ENCODE data around the gene TGM1. TPM values are rescaled to one million over a fixed set of nuclear protein-coding genes. Genes with fewer than 3 reads are reported as not detected.

Gene TGM1
- total RNA-seq, 1 donor from 2014 or later: 0.48 TPM

DNA sequence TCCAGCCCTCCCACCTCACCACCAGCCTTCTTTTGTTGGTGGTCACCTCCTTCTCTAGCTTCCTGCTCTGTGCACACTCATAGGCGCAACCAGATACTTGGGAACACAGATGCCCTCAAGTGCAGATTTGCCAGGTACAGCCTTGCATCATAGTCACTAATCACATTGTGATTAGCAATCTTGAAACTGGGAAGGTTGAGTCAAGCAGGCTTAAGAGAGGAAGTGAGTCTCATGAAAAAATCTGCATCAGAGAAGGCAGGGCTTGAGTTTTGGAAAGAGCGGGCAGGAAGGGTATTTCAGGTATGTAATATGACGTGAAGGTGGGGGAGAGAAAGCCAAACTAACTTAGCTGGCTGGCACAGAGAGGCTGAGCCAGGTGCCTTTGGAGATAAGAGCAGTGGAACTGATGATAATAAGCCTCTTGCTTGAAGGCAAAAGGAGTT, 11.1 kb upstream of the TGM1 start:
- no peak for DNase-seq (ENCODE audit: low spot score)
- intact Hi-C loops (cut with DNase I): no loop called here

GRCh38 chr14:24273422-24273998, 10.5 kb upstream of the TGM1 start:
- no peak for DNase-seq (ENCODE audit: low spot score)
- intact Hi-C loops (cut with DNase I): no loop called here

DNA sequence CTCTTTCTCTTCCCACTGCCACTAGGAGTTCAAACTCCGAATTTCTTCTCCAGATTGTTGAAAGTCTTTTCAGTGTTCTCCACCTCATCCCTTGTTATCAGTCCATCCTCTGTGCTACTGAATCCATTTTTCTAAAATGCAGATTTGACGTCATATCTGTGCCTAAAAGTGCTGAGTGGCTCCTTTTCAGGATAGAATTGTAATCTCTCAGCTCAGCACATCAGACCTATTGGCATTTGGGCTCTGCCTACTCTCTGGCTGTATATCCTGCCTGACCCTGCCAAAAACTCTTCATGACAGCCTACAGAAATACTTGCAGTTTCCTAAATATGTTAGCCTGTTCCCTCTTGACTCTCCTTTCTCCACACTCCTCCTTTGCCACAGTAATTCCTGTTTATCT, 9.5 kb upstream of the TGM1 start:
- DNase-seq (ENCODE audit: low spot score): no peak
- intact Hi-C loops (cut with DNase I): no loop called here

DNA sequence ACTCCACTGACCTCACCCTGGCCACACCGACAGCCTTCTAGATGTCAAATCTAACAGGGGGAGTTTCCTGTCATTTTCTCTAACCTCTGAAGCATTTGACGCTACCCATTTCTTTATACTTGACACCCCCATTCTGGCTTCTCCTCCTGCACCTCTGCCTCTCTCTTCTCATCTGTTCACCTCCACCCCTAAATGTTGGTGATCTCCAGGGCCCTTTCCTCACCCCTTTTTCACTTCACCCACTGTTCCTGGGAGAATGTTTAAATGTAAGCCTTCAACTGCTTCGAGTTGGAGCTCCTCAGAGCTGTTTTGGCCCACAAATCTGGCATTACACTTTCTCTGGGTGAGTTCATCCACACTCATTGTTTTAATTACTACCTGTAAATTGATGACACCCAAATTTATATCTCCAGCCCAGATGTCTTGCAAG, 8.9 kb upstream of the TGM1 start:
- no peak for DNase-seq (ENCODE audit: low spot score)
- intact Hi-C loops (cut with DNase I): no loop called here

- peak; percentile 94 for DNase-seq (ENCODE audit: low spot score)
- intact Hi-C loops (cut with DNase I): no loop called here
These were observed 8.3 kb upstream of the TGM1 start, which contains the start of gene RABGGTA for GRCh38 chr14:24271134-24271833. RABGGTA (minus strand) TSS chr14:24271597; CDS start chr14:24271115, 482 bp downstream.

- DNase-seq (ENCODE audit: low spot score): no peak
- intact Hi-C loops (cut with DNase I): no loop called here
These were observed 7.7 kb upstream of the TGM1 start for GRCh38 chr14:24270537-24271133.

DNA sequence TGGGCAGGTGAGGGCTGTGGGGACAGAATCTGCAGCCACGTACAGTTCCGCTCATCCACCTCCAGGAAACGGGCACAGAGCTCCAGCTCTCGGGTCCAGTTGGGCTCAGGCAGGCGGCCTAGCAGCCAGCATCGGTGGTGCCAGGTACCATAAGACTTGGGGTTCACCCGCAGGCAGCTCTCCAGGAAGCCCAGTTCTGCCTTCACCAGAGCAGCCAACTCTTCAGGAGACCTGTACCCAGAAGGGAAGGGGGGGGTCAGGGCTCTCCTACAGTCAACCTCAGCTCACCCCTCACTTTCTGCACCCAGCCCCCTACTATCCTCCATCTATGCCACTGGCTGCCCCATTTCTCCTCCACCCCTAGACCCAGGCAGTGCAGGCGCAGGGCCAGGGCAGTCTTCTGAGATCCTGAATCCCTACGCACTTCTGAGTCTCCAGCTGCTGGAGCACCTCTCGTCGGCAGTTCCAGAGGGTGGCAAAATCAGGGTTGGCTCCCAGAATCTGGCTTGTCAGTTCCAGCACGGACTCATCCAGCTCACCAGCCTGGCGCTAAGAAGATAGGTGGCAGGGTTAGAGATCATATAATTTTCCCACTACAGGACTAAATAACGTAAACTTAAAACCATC, 7.0 kb upstream of the TGM1 start:
- no peak for DNase-seq (ENCODE audit: low spot score)
- intact Hi-C loops (cut with DNase I): no loop called here

DNA sequence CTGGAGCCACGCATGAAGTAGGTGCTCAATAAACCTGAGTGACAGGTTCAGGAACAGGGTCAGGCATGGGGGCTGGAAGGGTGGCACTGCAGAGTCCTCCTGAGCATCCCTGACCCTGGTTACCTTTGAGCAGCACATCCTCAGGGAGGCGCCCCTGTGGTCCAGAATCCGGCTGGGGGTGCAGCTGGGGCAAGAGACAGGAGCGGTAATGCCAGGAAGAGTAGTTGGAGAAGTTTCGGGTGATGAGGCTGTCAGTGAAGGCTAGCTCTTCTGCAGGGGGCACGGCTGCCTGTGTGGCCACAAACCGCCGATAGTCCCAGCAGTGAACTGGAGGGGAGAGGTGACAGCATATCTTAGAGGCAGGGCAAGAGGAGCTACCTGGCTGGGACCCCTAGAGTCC, 6.4 kb upstream of the TGM1 start:
- intact Hi-C loops (cut with DNase I): no loop called here
- no peak for DNase-seq (ENCODE audit: low spot score)

DNA sequence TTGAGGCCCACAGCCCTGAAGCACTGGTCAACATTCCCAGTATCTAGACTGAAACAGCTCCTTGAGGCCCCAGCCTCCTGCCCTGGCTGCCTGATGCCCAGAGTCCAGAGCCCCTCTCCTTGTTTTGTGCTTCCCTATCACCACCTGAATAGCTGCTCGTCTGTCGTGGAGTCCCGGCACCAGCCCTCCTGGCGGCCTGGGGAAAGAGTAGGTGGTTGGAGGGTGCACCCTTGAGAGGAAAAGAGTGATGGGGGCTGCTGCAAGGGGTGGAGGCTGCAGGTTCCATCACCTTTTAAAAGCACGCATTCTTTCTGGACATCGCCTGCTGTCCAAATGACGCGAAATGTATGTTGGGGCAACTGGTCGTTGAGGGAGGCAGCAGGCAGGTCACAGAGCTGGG, 5.2 kb upstream of the TGM1 start:
- DNase-seq (ENCODE audit: low spot score): no peak

GRCh38 chr14:24267516-24267915, 4.5 kb upstream of the TGM1 start:
- no peak for DNase-seq (ENCODE audit: low spot score)
- intact Hi-C loops (cut with DNase I): no loop called here

More for the DNA sequence above, 5.2 kb upstream of the TGM1 start:
- intact Hi-C loops (cut with DNase I): no loop called here

DNA sequence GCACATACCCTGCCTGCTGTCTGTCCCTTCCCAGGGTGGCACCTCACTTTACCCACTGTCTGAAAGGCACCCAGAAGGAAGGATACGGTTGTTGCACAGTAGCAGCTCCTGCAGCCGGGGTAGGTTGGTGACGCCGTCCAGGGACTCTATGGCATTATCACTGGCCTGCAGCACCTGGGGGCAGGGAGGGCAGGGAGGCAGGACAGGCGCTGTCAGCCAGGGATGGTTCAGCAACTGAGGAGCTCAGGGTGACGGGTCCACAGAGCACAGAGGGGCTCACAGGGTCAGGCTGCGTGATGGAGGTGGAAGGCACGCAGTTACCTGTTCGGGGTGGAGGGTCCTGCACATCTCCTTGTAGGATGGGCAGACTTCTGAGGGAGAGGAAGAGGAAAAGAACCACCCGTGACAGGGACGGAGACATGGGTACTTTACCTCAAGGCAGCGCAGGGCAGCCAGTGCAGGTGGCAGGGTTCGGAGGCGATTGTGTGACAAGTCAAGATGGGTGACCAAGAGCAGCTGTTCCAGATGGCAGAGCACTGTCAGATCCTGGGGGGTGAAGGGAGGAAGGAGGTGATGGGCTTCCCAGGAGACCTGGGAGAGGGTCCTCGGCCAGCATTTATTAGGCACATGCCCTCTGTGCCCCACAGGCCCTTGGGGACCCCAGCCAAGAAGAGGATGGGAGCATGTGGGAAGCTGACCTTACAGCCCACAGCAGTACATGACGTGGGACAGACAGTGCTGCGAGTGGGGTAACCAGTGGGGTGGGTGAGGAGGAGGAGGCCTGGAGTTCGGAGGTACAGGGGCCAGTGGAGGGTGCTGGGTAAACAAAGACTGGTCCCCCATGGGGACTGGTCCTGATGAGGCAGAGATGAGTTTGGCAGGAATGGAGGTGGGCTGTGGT, 3.6 kb upstream of the TGM1 start:
- intact Hi-C loops (cut with DNase I): no loop called here

DNA sequence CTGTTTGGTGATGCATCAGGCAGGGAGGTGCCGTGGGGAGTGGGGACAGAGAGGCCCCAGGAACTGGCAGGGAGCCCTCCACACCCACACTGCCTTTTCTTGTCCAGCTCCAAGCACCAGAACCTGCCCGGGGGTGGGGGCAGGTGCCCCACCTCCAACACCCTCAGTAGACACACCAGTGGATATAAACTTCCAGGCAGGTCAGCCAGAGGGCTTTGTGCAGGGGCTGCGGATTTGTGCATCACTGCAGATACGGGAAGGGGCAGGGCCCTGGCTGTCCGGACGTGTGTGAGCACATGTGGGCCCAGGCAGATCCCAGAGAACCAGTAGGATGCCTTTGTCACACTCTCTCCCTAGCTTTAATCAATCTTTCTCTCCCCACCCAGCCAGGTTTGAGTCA, 1.3 kb upstream of the TGM1 start:
- no peak for DNase-seq (ENCODE audit: low spot score)
- intact Hi-C loops (cut with DNase I): no loop called here

More for the DNA sequence above, 3.6 kb upstream of the TGM1 start:
- no peak for DNase-seq (ENCODE audit: low spot score)

GRCh38 chr14:24263848-24264247, 871 bp upstream of the TGM1 start:
- DNase-seq (ENCODE audit: low spot score): no peak
- intact Hi-C loops (cut with DNase I): no loop called here

DNA sequence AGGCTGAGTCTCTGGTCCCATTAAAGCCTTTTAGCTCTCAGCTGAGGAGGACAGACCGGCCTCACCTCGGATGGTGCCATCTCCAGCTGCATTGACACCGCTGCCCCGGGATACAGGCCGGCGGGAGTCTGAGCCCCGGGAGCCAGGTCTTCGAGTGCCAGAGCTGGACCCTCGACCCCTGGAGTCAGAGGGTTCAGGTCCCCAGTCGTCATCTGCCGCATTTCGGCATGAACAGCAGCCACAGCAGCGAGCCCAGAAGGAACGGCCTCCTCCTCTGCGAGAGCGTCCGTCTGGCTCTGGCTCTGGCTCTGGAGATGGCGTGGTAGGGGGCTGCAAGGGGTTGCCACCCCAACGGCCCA, 1.0 kb downstream of the TGM1 start:
- no peak for DNase-seq (ENCODE audit: low spot score)
- intact Hi-C loops (cut with DNase I): no loop called here

DNA sequence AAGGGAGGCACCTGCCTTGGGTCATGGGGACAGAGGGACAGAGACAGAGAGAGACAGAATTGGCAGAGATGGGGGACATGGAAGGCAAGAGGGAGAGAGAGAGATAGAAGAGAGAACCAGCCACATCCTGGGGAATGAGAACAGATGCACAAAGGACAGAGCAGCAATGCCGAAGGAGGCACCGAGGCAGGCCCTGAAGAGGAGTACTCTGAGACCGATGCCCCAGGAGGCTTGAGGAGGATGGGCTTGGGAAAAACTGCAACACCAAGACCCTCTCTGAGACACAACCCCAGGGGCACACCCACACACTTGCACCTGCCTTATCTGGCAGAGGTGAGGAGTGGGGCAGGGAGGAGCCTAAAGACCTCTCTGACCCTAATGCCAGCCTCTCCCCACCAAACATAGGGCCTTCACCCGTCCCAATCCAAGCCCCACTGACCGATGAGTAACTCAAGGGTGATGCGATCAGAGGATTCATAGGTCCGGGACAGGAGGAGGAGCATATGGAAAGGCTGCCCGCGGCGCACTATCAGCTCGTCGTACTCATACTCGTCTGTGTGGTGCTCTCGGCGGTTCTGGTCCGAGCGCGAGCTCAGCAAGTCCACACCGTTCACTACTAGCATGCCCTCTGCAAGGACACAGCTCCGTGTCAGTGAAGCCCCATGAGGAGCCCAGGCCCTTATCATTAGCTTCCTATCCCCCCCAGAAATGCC, 1.6 kb downstream of the TGM1 start:
- intact Hi-C loops (cut with DNase I): no loop called here
- no peak for DNase-seq (ENCODE audit: low spot score)

- intact Hi-C loops (cut with DNase I): no loop called here
- no peak for DNase-seq (ENCODE audit: low spot score)
These were observed 2.2 kb downstream of the TGM1 start for GRCh38 chr14:24260780-24261157.

DNA sequence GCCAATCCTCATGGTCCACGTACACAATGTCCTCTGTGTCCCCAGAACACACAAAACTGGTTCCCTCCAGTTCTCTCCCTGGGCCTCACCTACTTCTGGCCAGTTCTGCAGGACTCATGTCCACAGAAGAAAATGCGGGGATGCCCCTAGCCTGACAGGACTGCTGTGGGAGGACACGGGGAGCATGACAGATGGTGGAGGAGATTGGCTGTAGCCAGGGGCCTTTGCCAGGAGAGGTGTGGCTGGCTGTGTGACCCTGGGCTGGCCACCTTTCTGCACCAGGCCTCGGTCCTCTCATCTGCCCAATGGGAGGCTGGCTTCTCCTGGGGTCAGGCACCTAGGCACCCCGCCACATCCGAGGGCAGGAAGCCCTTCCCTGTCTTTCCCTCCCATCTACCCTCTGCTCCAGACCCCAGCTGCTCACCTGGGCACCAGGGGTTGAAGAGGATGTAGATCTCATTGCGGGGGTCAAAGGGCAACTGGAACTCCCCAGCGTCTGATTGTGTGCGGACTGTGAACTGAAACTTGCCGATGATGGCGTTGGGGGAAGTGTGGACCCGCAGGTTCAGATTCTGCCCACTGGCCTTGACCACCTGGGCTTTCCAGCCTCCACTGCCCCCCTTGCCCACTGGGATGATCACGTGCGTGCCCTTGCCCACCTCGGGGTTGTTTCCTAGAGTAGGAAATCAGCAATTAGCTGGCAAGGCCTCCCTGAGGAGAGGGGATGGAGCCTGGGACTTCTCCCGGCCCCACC, 2.8 kb downstream of the TGM1 start:
- no peak for DNase-seq (ENCODE audit: low spot score)

DNA sequence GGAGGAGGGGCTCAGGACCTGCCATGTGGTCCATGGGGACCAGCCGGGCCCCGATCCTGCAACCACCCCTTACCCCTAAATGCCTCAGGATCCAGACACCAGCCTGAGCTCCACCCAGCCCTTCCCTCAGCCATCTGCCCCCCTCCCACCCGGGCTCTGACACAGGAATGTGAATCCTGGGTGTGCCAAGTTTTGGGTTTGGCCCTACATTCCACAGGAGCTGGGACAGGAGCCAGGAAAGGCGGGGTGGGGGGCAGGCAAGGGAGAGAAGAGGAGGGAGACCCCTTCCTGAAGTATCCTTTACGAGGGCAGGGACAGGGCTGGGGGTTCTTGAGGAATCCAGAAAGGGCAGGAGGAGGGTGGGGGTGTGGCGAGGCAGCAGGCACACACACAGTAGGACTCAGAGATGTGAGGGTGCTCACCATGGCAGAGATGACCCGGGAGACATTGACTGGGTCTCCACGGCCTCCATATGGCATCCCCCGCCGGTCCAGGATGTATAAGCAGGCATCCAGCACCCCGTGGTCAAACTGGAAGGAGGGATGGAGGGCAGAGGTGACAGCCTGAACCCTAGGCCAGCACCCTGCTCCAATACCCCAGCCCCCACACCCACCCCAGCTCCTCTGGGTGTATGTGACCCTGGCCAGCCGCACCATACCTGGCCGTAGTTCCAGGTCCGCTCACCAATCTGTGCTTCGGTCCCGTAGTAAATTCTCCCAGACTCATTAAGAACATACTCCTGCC, 3.5 kb downstream of the TGM1 start:
- DNase-seq (ENCODE audit: low spot score): no peak
- intact Hi-C loops (cut with DNase I): no loop called here

More for the DNA sequence above, 2.8 kb downstream of the TGM1 start:
- intact Hi-C loops (cut with DNase I): no loop called here
